ENCODE data around the gene HBD.

Gene HBD

GRCh38 chr11:5232176-5232575 is 2.1 kb downstream of the HBD start:
- no peak for DNase-seq (ENCODE audit: low spot score)

- DNase-seq (ENCODE audit: low spot score) = no peak
These were observed 3.2 kb downstream of the HBD start for GRCh38 chr11:5231111-5231510.

- no peak for DNase-seq (ENCODE audit: low spot score)
These were observed 4.0 kb downstream of the HBD start for GRCh38 chr11:5230266-5230665.

GRCh38 chr11:5229796-5230195 is 4.5 kb downstream of the HBD start:
- DNase-seq (ENCODE audit: low spot score) = no peak

- no peak for DNase-seq (ENCODE audit: low spot score)
These were observed 4.9 kb downstream of the HBD start for GRCh38 chr11:5229356-5229755.

- DNase-seq (ENCODE audit: low spot score) = no peak
These were observed 6.2 kb downstream of the HBD start for GRCh38 chr11:5228124-5228523.

- DNase-seq (ENCODE audit: low spot score) = no peak
These were observed 6.6 kb downstream of the HBD start for GRCh38 chr11:5227681-5228080.

- DNase-seq (ENCODE audit: low spot score) = no peak
These were observed 7.5 kb downstream of the HBD start, which contains the start of gene HBB for GRCh38 chr11:5226732-5227310. Gene HBB (minus strand): TSS chr11:5227071. CDS start chr11:5227021, 50 bp downstream.

GRCh38 chr11:5225480-5225871 is 8.8 kb downstream of the HBD start:
- DNase-seq (ENCODE audit: low spot score) = no peak

- DNase-seq (ENCODE audit: low spot score) = no peak
These were observed 9.5 kb downstream of the HBD start for GRCh38 chr11:5224538-5225479.

GRCh38 chr11:5223686-5224085 is 10.6 kb downstream of the HBD start:
- DNase-seq (ENCODE audit: low spot score) = no peak

- no peak for DNase-seq (ENCODE audit: low spot score)
These were observed 11.1 kb downstream of the HBD start for GRCh38 chr11:5223146-5223545.

- no peak for DNase-seq (ENCODE audit: low spot score)
These were observed 23.9 kb downstream of the HBD start for GRCh38 chr11:5210376-5210885.

GRCh38 chr11:5204787-5205186 is 29.5 kb downstream of the HBD start:
- no peak for DNase-seq (ENCODE audit: low spot score)

GRCh38 chr11:5203366-5203765 is 30.9 kb downstream of the HBD start:
- DNase-seq (ENCODE audit: low spot score) = no peak

GRCh38 chr11:5200582-5200981 is 33.7 kb downstream of the HBD start, which contains the start of gene OR51V1:
Gene OR51V1 (minus strand): TSS chr11:5200682. CDS start chr11:5200682, 0 bp downstream.
- no peak for DNase-seq (ENCODE audit: low spot score)

- no peak for DNase-seq (ENCODE audit: low spot score)
These were observed 36.0 kb downstream of the HBD start for GRCh38 chr11:5198285-5198684.

GRCh38 chr11:5197536-5197935 is 36.7 kb downstream of the HBD start:
- DNase-seq (ENCODE audit: low spot score) = no peak

- no peak for DNase-seq (ENCODE audit: low spot score)
These were observed 37.6 kb downstream of the HBD start for GRCh38 chr11:5196731-5197130.

- DNase-seq (ENCODE audit: low spot score) = no peak
These were observed 38.2 kb downstream of the HBD start for GRCh38 chr11:5196067-5196466.

- DNase-seq (ENCODE audit: low spot score) = no peak
These were observed 41.5 kb downstream of the HBD start for GRCh38 chr11:5192738-5193137.

- no peak for DNase-seq (ENCODE audit: low spot score)
These were observed 46.1 kb downstream of the HBD start for GRCh38 chr11:5188201-5188600.
